ENCODE data around the gene HPRT1.

The HPRT1 gene

GRCh38 chrX:134476284-134476683, 16.3 kb downstream of the HPRT1 start:
- no peak for DNase-seq (ENCODE audit: low read depth)

GRCh38 chrX:134478374-134478773, 18.4 kb downstream of the HPRT1 start:
- no peak for DNase-seq (ENCODE audit: low read depth)

- DNase-seq (ENCODE audit: low read depth) = peak; percentile 42
Measured at GRCh38 chrX:134480061-134480460, 20.1 kb downstream of the HPRT1 start.

- no peak for DNase-seq (ENCODE audit: low read depth)
Measured at GRCh38 chrX:134481339-134481738, 21.4 kb downstream of the HPRT1 start.

- no peak for DNase-seq (ENCODE audit: low read depth)
Measured at GRCh38 chrX:134482371-134482770, 22.4 kb downstream of the HPRT1 start.

GRCh38 chrX:134484039-134484438, 24.1 kb downstream of the HPRT1 start:
- peak; percentile 58 for DNase-seq (ENCODE audit: low read depth)

- peak; percentile 21 for DNase-seq (ENCODE audit: low read depth)
Measured at GRCh38 chrX:134501941-134502340, 42.0 kb downstream of the HPRT1 start.

GRCh38 chrX:134502686-134503085, 42.7 kb downstream of the HPRT1 start:
- peak; percentile 39 for DNase-seq (ENCODE audit: low read depth)

- peak; percentile 75 for DNase-seq (ENCODE audit: low read depth)
Measured at GRCh38 chrX:134512566-134512965, 52.6 kb downstream of the HPRT1 start.

GRCh38 chrX:134513091-134513490, 53.1 kb downstream of the HPRT1 start:
- DNase-seq (ENCODE audit: low read depth) = peak; percentile 16

GRCh38 chrX:134520860-134521390, 61.0 kb downstream of the HPRT1 start:
- peak; percentile 74 for DNase-seq (ENCODE audit: low read depth)

GRCh38 chrX:134524181-134524580, 64.2 kb downstream of the HPRT1 start:
- no peak for DNase-seq (ENCODE audit: low read depth)

GRCh38 chrX:134525086-134525792, 65.3 kb downstream of the HPRT1 start:
- DNase-seq (ENCODE audit: low read depth) = peak; percentile 51

- peak; percentile 57 for DNase-seq (ENCODE audit: low read depth)
Measured at GRCh38 chrX:134526399-134526798, 66.4 kb downstream of the HPRT1 start.

GRCh38 chrX:134528960-134529359, 69.0 kb downstream of the HPRT1 start:
- no peak for DNase-seq (ENCODE audit: low read depth)

GRCh38 chrX:134529481-134529880, 69.5 kb downstream of the HPRT1 start:
- no peak for DNase-seq (ENCODE audit: low read depth)

GRCh38 chrX:134530845-134531244, 70.9 kb downstream of the HPRT1 start:
- DNase-seq (ENCODE audit: low read depth) = no peak

GRCh38 chrX:134533352-134533751, 73.4 kb downstream of the HPRT1 start:
- DNase-seq (ENCODE audit: low read depth) = no peak

GRCh38 chrX:134533952-134534351, 74.0 kb downstream of the HPRT1 start:
- no peak for DNase-seq (ENCODE audit: low read depth)

- DNase-seq (ENCODE audit: low read depth) = peak; percentile 94
Measured at GRCh38 chrX:134537179-134537955, 77.4 kb downstream of the HPRT1 start.

- DNase-seq (ENCODE audit: low read depth) = no peak
Measured at GRCh38 chrX:134538316-134538715, 78.4 kb downstream of the HPRT1 start.

- no peak for DNase-seq (ENCODE audit: low read depth)
Measured at GRCh38 chrX:134541906-134542305, 81.9 kb downstream of the HPRT1 start.

- DNase-seq (ENCODE audit: low read depth) = peak; percentile 65
Measured at GRCh38 chrX:134542485-134542884, 82.5 kb downstream of the HPRT1 start.

Data from EH (cell line).